K562 (cell line): Measurements from ENCODE around the gene MADD. TPM values are rescaled to one million over a fixed set of nuclear protein-coding genes. Genes with fewer than 3 reads are reported as not detected.

ENCODE experiments used
- CUX1 ChIP-seq: fragments of 200-800 bp; sonication (Bioruptor generic); IDR thresholded peaks from 2 replicates; pipeline ENCODE4 v1.6.1; 2016; ENCODE audit warnings: missing genetic modification characterization, missing compliant biosample characterization
- FOXJ2 ChIP-seq: fragments of 200-800 bp; sonication (Bioruptor generic); IDR thresholded peaks from 2 replicates; pipeline ENCODE4 v1.6.1; 2016; ENCODE audit warnings: missing genetic modification characterization, missing compliant biosample characterization
- HES1 ChIP-seq: fragments of 450-650 bp; IDR thresholded peaks from 2 replicates; pipeline ENCODE4 v1.6.1; 2016; ENCODE audit warnings: low read depth, mild to moderate bottlenecking, moderate library complexity
- IRF9 ChIP-seq: fragments of 450-650 bp; IDR thresholded peaks from 2 replicates; pipeline ENCODE4 v1.6.1; 2016; ENCODE audit warnings: missing biosample characterization, missing genetic modification characterization
- MITF ChIP-seq: IDR thresholded peaks from 2 replicates; pipeline ENCODE4 v1.6.1; 2014; ENCODE audit warnings: antibody characterized with exemption
- MYC ChIP-seq, 2 experiments: fragments of 250-450 bp in 1 of 2; sonication (Bioruptor Pico) in 1 of 2; IDR thresholded peaks; 2 replicates each; pipeline versions ENCODE4 v1.5.1 to v1.6.1; 2012 to 2021; ENCODE audit warnings: low read depth in 2 of 2, borderline replicate concordance in 1 of 2, improper control_type of control experiment in 1 of 2, low read length in 1 of 2, mild to moderate bottlenecking in 1 of 2, moderate library complexity in 1 of 2
- NCOA2 ChIP-seq, 2 experiments: fragments of 450-650 bp; IDR thresholded peaks; 2 replicates each; pipeline ENCODE4 v1.6.1; 2018; ENCODE audit warnings: mild to moderate bottlenecking in 2 of 2, moderate library complexity in 1 of 2; ENCODE audit not compliant: partially characterized antibody in 2 of 2
- RUNX1 ChIP-seq: sonication (generic); IDR thresholded peaks from 2 replicates; pipeline ENCODE4 v1.6.1; 2016; ENCODE audit warnings: antibody characterized with exemption, low read depth
- SAP30 ChIP-seq: fragments of 200-600 bp; sonication (generic); IDR thresholded peaks from 2 replicates; pipeline ENCODE4 v1.6.1; 2012; ENCODE audit warnings: borderline replicate concordance, low read depth, mild to moderate bottlenecking, moderate library complexity, low read length, control low read depth, inconsistent platforms; ENCODE audit not compliant: insufficient read depth, poor library complexity, severe bottlenecking
- STAT5A ChIP-seq: IDR thresholded peaks from 2 replicates; pipeline ENCODE4 v1.6.1; 2012; ENCODE audit warnings: low read length, inconsistent platforms, borderline replicate concordance
- TOE1 ChIP-seq, 2 experiments: fragments of 450-650 bp in 1 of 2; sonication (generic) in 1 of 2; formaldehyde crosslinking in 1 of 2; IDR thresholded peaks; 2 replicates each; pipeline versions ENCODE4 v1.7.1 to v1.8.0; 2016 to 2022; ENCODE audit warnings: borderline replicate concordance in 2 of 2, mild to moderate bottlenecking in 2 of 2, antibody characterized with exemption in 1 of 2, inconsistent platforms in 1 of 2, low read depth in 1 of 2, missing genetic modification reagents in 1 of 2, moderate library complexity in 1 of 2
- TRIM24 ChIP-seq, 2 experiments: fragments of 450-650 bp; IDR thresholded peaks; 2 replicates each; pipeline ENCODE4 v1.6.1; 2016
- ZNF12 ChIP-seq: sonication (generic); formaldehyde crosslinking; IDR thresholded peaks from 2 replicates; pipeline ENCODE4 v1.4.0; 2020; ENCODE audit warnings: mild to moderate bottlenecking, missing genetic modification reagents
- ZNF512 ChIP-seq: IDR thresholded peaks from 2 replicates; pipeline ENCODE4 v1.6.1; 2016; ENCODE audit warnings: missing genetic modification characterization, missing compliant biosample characterization
- ZZZ3 ChIP-seq: fragments of 450-650 bp; IDR thresholded peaks from 2 replicates; pipeline ENCODE4 v1.6.1; 2016; ENCODE audit warnings: antibody characterized with exemption, mild to moderate bottlenecking, moderate library complexity
- polyA plus RNA-seq, 8 experiments: library from polyadenylated mRNA; depleted of rRNA in 4 of 8; stranded (reverse) in 5 of 8; unstranded in 3 of 8; fragments of >200 nt; fragmentation: Nextera tagmentation in 2 of 8; fragmentation: Illumina TruSeq in 1 of 8; extraction: Ambion mirVana in 2 of 8; extraction: Trizol in 1 of 8; gene quantifications; 2 replicates each; pipeline versions ENCODE4 v1.2.1 to v1.2.3, GENCODE V29; 2011 to 2014; ENCODE audit warnings: inconsistent platforms in 1 of 8, missing spikeins in 1 of 8
- total RNA-seq, 7 experiments: library from RNA; depleted of rRNA in 6 of 7; stranded (reverse); fragments of >200 nt in 6 of 7; fragmentation: Illumina TruSeq in 2 of 7; extraction: Trizol in 2 of 7; gene quantifications; 2 replicates each; pipeline versions ENCODE4 v1.2.1 to v1.2.3, GENCODE V29; 2011 to 2021; ENCODE audit warnings: low replicate concordance in 1 of 7

Gene MADD
- total and polyA plus RNA-seq, 9 of the 15 experiments (the other 6 are each of a cell fraction or from before 2014, with no cell fraction given): 0.68 to 57.6 (median 33.6) TPM

- TF ChIP-seq MYC (IDR thresholded peaks at IDR 0.05; ENCODE audit: low read depth, low read length) (peak; percentile 55; the same call in 1 of the 2 replicates), MYC (CRISPR knock-in tag; IDR thresholded peaks at IDR 0.05; ENCODE audit: borderline replicate concordance, low read depth) (peak; percentile 51; the same call in 1 of the 2 replicates), FOXJ2 (no peak), HES1 (peak; percentile 72), CUX1 (CRISPR knock-in tag) (no peak), SAP30 (no peak), ZNF512 (tag) (no peak), NCOA2 (IDR thresholded peaks at IDR 0.05; ENCODE audit: partially characterized antibody in 2 of 2) (no peak), ZZZ3 (no peak), TOE1 (IDR thresholded peaks at IDR 0.05; ENCODE audit: borderline replicate concordance) (peak; percentile 97), TOE1 (CRISPR knock-in tag; IDR thresholded peaks at IDR 0.05; ENCODE audit: borderline replicate concordance, low read depth) (peak; percentile 93), TRIM24 (IDR thresholded peaks at IDR 0.05) (no peak; a peak in 1 of 4 replicates), ZNF12 (CRISPR knock-in tag) (no peak), RUNX1 (no peak), STAT5A (no peak), IRF9 (tag) (no peak), MITF (no peak; the same call in 1 of the 2 replicates)
Measured at GRCh38 chr11:47269002-47269828, 718 bp upstream of the MADD start (continued).
